Stimulated activated CD4-positive, alpha-beta T cell treated with anti-CD3 and anti-CD28 coated beads, Interleukin-12 subunit alpha, Interleukin-12 subunit beta, amount 100 ng/mL, for 4 hours (primary cell): ENCODE measurements around the gene PURA.

Experiments used
- DNase-seq: peaks from one replicate; pipeline ENCODE4 v3.0.0-alpha.2; 2020

The PURA gene

GRCh38 chr5:140113699-140114263 is at the start of gene PURA:
Gene PURA, plus strand, starts transcription at chr5:140114109. Its CDS starts 73 bp downstream, at chr5:140114182.
- DNase-seq = peak; percentile 94

GRCh38 chr5:140072812-140073211 is 41.1 kb upstream of the PURA start:
- no peak for DNase-seq

GRCh38 chr5:140073296-140073695 is 40.6 kb upstream of the PURA start:
- DNase-seq = no peak

- no peak for DNase-seq
Measured at GRCh38 chr5:140075371-140075770, 38.5 kb upstream of the PURA start.

GRCh38 chr5:140076142-140076541 is 37.8 kb upstream of the PURA start:
- no peak for DNase-seq

GRCh38 chr5:140076788-140077187 is 37.1 kb upstream of the PURA start:
- DNase-seq = no peak

- DNase-seq = no peak
Measured at GRCh38 chr5:140083120-140083519, 30.8 kb upstream of the PURA start.

- no peak for DNase-seq
Measured at GRCh38 chr5:140083650-140084049, 30.3 kb upstream of the PURA start.

- no peak for DNase-seq
Measured at GRCh38 chr5:140084541-140084940, 29.4 kb upstream of the PURA start.

GRCh38 chr5:140090251-140090650 is 23.7 kb upstream of the PURA start:
- DNase-seq = no peak

GRCh38 chr5:140093179-140093578 is 20.7 kb upstream of the PURA start:
- no peak for DNase-seq

GRCh38 chr5:140093866-140094265 is 20.0 kb upstream of the PURA start:
- DNase-seq = no peak

- no peak for DNase-seq
Measured at GRCh38 chr5:140094889-140095288, 19.0 kb upstream of the PURA start.

GRCh38 chr5:140101179-140101578 is 12.7 kb upstream of the PURA start:
- no peak for DNase-seq

GRCh38 chr5:140103154-140103553 is 10.8 kb upstream of the PURA start:
- no peak for DNase-seq

GRCh38 chr5:140104100-140104499 is 9.8 kb upstream of the PURA start:
- no peak for DNase-seq

GRCh38 chr5:140106101-140106500 is 7.8 kb upstream of the PURA start:
- no peak for DNase-seq

GRCh38 chr5:140106805-140107311 is 7.1 kb upstream of the PURA start:
- DNase-seq = no peak

- DNase-seq = peak; percentile 88
Measured at GRCh38 chr5:140107312-140108092, 6.4 kb upstream of the PURA start.

- DNase-seq = no peak
Measured at GRCh38 chr5:140108093-140109017, 5.6 kb upstream of the PURA start.

GRCh38 chr5:140109018-140109758 is 4.7 kb upstream of the PURA start:
- DNase-seq = no peak
